Panc1 (cell line): ENCODE data around the gene CEACAM16.

Experiments used
- CTCF ChIP-seq: fragments of 450-650 bp; IDR thresholded peaks from 2 replicates; pipeline ENCODE4 v1.5.1; 2017; ENCODE audit warnings: mild to moderate bottlenecking
- REST ChIP-seq, 2 experiments: IDR thresholded peaks; 2 replicates each; pipeline ENCODE4 v1.6.1; 2011 to 2012; ENCODE audit warnings: low read depth in 2 of 2, control low read depth in 1 of 2, low read length in 1 of 2, mild to moderate bottlenecking in 1 of 2, moderate library complexity in 1 of 2; ENCODE audit not compliant: insufficient read depth in 1 of 2

- TF ChIP-seq CTCF (no peak), REST (IDR thresholded peaks at IDR 0.05; ENCODE audit: insufficient read depth in 1 of 2, low read depth in 2 of 2, low read length in 1 of 2) (no peak)
Observed at GRCh38 chr19:44738136-44738535, 39.2 kb downstream of the CEACAM16 start.
